ENCODE data around the gene CCDC34.

Gene CCDC34

DNA sequence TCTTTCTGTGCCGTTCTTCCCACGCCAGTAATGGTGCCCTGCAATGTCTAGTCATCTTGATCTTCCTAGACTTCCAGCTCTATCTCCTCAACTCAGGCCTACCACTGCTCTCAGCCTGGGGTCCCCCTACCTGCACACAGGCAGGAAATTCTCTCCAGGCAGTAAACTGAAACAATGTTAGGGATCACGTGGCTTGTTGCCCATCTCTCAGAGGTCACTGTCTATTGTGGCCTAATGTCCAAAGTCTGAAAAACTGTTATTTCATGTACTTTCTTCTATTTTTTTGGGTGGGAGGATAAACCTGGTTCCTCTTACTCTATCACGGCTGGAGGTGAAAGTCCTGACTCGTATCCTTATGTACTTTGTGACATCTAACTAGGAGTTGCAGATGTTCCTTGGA is 59.1 kb downstream of the CCDC34 start:
- TF ChIP-seq GATA3 (IDR thresholded peaks at IDR 0.05; ENCODE audit: low read depth, low read length) (no peak), GATA2 (IDR thresholded peaks at IDR 0.05; ENCODE audit: low read depth, low read length) (no peak)

DNA sequence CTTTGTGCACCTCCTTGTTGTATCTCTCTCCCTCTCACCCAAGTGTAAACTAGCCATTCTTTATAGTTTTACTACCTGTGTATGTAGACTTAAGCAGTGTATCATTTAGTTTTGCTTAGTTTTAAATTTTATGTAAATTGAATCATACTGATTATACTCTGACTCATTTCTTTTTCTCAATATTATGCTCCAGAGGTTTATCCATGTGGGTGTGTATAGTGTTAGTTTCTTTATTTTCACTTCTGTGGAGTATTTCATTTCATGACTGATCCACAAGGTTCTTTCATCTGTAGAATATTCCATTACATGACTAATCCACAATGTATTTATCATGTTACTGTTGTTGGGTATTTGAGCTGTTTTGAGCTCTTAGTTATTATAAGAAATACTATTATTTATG is 62.0 kb downstream of the CCDC34 start:
- TF ChIP-seq GATA2 (IDR thresholded peaks at IDR 0.05; ENCODE audit: low read depth, low read length) = no peak
- TF ChIP-seq GATA3 (IDR thresholded peaks at IDR 0.05; ENCODE audit: low read depth, low read length) = no peak

GRCh38 chr11:27297616-27298015 is 65.4 kb downstream of the CCDC34 start:
- no peak for TF ChIP-seq GATA2 (IDR thresholded peaks at IDR 0.05; ENCODE audit: low read depth, low read length)
- no peak for TF ChIP-seq GATA3 (IDR thresholded peaks at IDR 0.05; ENCODE audit: low read depth, low read length)

GRCh38 chr11:27296497-27296896 is 66.5 kb downstream of the CCDC34 start:
- no peak for TF ChIP-seq GATA2 (IDR thresholded peaks at IDR 0.05; ENCODE audit: low read depth, low read length)
- TF ChIP-seq GATA3 (IDR thresholded peaks at IDR 0.05; ENCODE audit: low read depth, low read length) = no peak

DNA sequence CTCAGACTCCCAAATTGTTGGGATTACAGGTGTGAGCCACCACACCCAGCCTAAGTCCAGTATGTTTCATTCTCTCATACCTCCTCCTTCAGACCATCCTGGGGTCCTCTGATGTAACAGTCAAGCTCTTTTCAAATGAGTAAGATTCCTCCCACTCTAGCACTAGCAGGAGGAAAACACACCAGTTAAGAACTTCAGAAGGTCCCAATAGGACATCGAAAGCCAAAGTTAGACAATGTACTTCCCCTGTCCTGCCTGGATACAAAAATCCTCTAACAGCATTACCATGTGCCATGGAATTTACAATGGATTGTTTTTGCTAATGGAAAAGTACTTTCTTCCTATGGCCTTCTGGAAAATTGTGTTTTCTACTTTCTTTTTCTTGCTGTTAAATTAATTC is 67.1 kb downstream of the CCDC34 start:
- TF ChIP-seq GATA2 (IDR thresholded peaks at IDR 0.05; ENCODE audit: low read depth, low read length) (no peak), GATA3 (IDR thresholded peaks at IDR 0.05; ENCODE audit: low read depth, low read length) (no peak)

GRCh38 chr11:27294654-27295053 is 68.4 kb downstream of the CCDC34 start:
- TF ChIP-seq GATA2 (IDR thresholded peaks at IDR 0.05; ENCODE audit: low read depth, low read length) (no peak), GATA3 (IDR thresholded peaks at IDR 0.05; ENCODE audit: low read depth, low read length) (no peak)

DNA sequence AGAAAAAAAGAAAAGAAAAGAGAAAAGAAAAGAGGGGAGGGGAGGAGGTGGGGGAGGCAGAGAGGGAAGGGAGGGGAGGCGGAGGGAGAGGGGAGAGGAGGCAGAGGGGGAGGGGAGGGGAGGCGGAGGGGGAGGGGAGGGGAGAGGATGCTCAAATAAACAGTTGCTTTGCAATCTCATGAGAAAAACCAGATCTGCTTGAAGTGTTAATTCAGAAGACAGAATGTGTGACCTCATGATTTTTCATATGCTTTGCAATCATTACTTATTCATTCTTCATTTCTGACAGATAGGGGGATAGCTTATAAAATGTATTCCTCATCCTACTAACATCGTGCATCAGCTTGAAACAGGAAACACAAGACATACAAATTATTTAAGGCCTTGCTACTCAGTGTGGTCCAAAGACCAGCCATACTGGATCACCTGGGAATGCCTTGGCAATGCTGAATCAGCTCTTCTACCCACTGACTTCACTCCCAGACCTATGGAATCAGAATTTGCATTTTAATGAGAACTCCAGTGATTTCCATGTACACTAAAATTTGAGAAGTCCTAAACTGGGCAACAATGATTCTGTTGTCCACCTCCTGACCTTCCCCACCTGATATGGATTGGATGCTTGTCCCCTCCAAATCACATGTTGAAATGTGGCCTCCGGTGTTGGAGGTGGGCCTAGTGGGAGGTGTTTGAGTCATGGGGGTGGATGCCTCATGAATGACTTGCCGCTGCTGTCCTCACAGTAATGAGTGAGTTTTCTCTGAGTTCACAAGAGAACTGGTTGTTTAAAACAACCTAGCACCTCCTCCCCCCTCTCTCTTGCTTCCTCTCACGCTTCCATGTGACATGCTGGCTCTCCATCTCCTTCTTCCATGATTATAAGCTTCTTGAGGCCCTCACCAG is 69.2 kb downstream of the CCDC34 start:
- no peak for TF ChIP-seq GATA2 (IDR thresholded peaks at IDR 0.05; ENCODE audit: low read depth, low read length)
- no peak for TF ChIP-seq GATA3 (IDR thresholded peaks at IDR 0.05; ENCODE audit: low read depth, low read length)

- TF ChIP-seq GATA3 (IDR thresholded peaks at IDR 0.05; ENCODE audit: low read depth, low read length) = no peak
- no peak for TF ChIP-seq GATA2 (IDR thresholded peaks at IDR 0.05; ENCODE audit: low read depth, low read length)
Measured at GRCh38 chr11:27292637-27293010, 70.4 kb downstream of the CCDC34 start.

DNA sequence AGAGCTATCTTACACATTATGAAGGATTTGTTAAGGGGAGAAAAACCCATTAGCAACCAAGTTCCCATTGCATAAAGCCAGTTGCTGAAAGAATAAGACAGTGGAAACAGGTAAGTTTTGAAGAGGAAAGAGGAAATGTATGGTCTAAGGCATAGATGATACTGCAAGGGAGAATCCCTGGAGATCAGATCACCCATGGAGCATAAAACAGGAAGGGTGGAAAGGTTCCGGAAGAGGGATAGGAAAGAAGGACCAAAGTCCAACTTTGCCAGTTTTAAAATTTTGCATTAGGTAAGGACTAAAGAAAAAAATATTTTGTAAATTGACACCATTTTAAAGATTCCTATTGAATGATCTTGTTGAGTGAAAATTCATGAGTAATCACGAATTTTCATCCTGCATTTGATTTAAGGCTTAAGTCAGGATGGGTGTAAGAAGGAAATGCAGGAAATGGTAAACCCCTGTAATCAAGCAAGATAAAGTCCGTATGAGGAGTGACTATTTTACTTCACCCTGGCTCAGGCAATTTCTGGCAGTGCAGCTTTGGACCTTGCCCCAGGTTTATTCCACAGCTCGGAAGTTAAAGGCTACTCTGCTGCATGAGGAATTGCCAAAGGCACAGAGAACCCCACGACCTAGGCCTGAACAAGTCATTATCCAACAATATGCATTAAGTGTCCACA is 70.9 kb downstream of the CCDC34 start:
- TF ChIP-seq GATA3 (IDR thresholded peaks at IDR 0.05; ENCODE audit: low read depth, low read length) (no peak), GATA2 (IDR thresholded peaks at IDR 0.05; ENCODE audit: low read depth, low read length) (no peak)

DNA sequence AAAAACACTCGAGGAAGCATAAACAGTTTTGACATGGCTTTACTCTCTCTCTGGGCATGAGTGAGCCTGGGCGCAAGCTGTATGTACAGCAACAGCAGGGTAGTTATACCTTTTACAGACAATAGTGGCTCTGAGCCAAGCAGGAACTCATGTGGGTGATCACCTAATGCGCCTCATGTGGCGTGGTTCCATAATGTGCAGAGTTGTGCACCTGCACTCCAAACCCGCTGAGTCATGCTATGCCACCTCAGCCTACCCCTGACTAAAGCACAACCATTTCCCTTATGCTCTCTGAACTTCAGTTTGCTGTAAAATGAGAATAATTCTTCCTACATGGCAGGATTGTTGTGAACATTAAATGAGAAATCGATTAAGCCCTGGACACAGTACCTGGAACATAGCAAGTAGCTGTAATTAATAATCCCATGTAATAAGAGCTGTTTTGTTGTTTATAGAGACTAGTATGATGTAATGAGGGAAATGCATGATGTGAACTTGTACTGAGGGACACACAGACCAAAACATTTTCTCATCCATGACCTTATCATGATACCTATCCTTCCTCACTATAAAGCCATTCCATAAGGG is 71.6 kb downstream of the CCDC34 start:
- no peak for TF ChIP-seq GATA3 (IDR thresholded peaks at IDR 0.05; ENCODE audit: low read depth, low read length)
- no peak for TF ChIP-seq GATA2 (IDR thresholded peaks at IDR 0.05; ENCODE audit: low read depth, low read length)

DNA sequence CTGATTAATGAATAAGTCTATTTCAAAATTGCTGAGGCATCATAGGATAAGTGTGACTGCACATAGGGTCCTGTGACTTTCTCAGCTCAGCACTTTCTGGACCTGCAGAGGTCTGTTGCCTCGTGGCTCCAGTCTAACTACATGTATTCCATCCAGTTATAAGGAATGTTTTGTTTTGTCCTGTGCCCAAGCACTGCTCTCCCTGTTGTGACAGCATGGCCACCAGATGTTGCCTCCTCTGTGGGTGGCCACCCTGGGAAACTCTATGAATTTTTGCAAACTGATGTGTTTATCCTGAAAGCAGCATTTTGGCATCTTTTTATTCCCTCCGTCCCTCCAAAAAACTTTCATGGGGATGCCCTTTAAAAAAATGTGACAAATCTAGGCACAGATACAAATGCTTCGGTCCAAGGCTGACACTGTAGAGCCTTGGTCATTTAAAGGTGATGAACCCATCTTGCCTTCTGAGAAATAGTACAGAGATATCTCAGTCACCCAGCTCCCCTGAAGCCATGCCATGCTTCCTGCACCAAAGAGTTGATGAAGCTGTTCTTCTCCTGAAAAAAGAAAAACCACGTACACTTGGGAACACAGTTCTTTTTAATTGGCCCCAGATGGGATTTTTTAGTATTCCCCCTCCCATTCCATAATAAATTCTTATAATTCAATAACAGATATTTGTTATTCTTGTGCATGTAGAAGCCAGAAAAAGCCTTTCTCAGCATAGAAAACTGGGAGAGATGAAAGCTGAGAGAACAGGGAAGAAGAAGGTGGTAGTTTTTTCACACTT is 72.6 kb downstream of the CCDC34 start:
- TF ChIP-seq GATA2 (IDR thresholded peaks at IDR 0.05; ENCODE audit: low read depth, low read length) (no peak), GATA3 (IDR thresholded peaks at IDR 0.05; ENCODE audit: low read depth, low read length) (no peak)

All from SH-SY5Y (cell line).